Endometrium (tissue), 2 donors: Measurements from ENCODE around the gene TMPRSS9.

Experiments
- FAIRE-seq: peaks from 2 replicates; lab custom pipeline; 2012; peaks lifted over from hg19 to GRCh38; lab: Jason Lieb, UNC
- donor health status: control.
- donor health status: control.

Gene TMPRSS9

DNA sequence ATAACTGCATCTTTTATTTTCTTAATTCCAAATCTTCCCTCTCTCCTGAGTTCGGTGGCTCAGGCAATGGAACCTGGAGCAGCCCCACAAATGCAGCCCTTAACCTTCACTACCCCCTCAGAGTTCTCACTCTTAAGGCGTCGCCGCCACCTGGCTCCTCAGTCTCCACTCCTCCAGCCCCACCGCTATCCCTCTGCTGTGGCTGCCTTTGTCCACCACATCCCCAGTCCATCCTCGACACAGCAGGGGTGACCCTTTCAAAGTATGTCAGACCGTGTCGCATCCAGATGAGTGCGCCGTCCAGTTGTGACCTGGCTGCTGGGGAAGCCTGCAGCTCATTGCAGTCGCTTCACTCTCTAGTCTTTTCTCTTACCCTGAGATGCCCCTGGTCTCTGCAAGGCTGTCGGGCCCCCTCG, 30.6 kb upstream of the TMPRSS9 start:
- no peak for FAIRE-seq

GRCh38 chr19:2330255-2330631, 29.8 kb upstream of the TMPRSS9 start:
- FAIRE-seq: no peak

- FAIRE-seq: no peak
Observed at GRCh38 chr19:2330632-2331284, 29.3 kb upstream of the TMPRSS9 start.

DNA sequence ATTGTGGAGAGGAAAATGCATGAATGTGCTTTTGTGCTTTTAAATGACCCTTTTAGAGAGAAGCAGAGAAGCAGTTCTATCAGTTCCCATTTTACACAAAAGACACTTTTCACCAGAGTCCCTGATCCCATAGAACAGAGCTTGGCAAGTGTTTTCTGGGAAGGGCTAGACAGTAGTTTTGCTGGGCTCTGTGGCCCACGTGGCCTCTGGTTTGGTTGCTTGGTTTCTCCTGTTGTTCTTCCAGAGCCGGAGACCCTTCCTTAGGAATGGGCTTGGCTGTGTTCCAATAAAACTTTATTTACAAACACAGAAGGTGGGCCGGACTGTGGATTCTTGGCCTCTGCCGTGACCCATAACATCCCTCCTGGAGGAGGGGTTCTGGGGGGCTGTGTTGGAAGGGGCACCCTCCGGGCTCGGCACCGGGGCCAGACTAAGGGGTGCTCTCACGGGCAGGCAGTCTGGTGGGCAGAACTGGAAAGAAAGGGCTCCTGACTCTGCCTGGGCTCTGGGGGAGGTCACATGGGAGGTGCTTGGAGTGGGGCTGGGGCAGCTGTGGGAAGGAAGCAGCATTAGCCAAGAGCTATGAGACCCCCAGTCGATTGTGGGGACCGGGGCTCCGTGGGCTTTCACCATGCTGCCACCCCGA, 28.3 kb upstream of the TMPRSS9 start:
- no peak for FAIRE-seq

DNA sequence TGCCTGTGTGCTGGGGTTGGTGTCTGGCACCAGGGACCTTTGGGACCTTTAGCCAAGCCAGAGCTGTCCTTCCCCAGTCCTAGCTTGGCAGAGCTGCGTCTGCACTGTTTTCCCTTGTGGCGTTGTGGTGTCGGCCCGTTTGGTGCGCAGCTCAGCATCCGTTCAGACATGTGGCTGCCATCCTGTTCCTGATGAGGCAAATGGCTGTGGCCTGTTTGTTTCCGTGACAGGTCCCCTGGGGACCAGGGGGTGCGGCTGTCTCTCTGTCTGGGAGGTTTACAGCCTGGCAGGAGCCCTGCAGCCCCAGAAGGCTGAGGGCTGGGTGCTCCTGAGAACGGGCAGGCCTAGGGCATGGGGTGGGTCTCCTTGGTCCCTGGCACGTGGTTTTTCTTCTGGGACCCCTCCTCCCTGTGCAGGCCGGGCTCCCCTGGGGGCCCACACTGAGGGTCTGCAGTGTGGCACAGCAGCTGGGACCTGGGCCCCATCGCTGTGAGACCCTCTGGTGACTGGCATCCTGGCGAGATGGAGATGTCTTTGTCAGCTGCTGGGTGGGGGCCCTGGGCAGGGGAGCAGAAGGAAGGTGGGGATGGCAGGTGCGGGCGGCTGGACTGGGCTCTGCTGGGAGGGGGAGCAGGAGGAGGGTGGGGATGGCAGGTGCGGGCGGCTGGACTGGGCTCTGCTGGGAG, 27.6 kb upstream of the TMPRSS9 start:
- FAIRE-seq: no peak

GRCh38 chr19:2333027-2333806, 26.8 kb upstream of the TMPRSS9 start:
- FAIRE-seq: no peak

DNA sequence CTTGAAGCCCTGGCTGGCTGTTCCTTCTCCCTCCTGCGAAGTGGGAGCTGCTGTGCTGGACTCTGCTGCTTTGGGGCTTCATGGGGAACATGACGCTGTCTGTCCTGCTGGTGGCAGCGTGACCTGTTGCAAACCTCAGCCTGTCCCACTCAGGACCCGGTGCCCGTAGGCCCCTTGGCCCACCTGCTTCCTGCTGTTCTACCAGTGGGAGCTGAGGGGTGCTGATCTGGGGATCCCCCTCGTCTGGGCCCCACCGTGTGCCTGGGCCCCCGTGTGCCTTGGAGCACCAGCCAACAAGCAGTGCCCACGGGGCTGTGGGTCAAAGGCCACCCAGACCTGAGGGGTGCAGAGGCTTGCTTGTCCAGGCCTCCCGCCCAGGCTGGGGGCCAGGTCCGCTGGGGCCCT, 26.3 kb upstream of the TMPRSS9 start:
- no peak for FAIRE-seq

GRCh38 chr19:2334426-2334825, 25.6 kb upstream of the TMPRSS9 start:
- FAIRE-seq: no peak

DNA sequence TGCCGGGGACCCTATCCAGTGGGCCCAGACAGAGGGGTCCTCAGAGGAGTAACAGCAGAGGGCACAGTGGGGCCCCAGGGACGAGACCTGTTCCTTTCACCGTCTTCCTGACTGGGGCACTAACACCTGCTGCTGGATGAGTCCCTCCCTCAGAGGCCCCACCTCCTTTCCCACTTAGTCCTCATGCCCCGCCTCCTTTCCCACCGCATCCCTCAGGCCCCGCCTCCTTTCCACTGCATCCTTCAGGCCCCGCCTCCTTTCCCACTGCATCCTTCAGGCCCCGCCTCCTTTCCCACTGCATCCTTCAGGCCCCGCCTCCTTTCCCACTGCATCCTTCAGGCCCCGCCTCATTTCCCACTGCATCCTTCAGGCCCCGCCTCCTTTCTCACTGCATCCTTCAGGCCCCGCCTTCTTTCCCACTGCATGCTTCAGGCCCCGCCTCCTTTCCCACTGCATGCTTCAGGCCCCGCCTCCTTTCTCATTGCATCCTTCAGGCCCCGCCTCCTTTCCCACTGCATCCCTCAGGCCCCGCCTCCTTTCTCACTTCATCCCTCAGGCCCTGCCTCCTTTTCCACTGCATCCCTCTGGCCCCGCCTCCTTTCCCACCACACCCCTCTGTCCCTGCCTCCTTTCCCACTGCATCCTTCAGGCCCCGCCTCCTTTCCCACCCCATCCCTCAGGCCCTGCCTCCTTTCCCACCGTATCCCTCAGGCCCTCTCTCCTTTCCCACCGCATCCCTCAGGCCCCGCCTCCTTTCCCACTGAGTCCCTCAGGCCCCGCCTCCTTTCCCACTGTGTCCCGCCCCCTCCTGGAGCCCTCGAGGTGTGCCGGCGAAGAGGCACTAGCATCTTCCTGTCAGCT, 24.8 kb upstream of the TMPRSS9 start:
- no peak for FAIRE-seq

GRCh38 chr19:2335848-2336247, 24.2 kb upstream of the TMPRSS9 start:
- no peak for FAIRE-seq

GRCh38 chr19:2336528-2337328, 23.3 kb upstream of the TMPRSS9 start:
- FAIRE-seq: no peak

- no peak for FAIRE-seq
Observed at GRCh38 chr19:2337329-2337707, 22.7 kb upstream of the TMPRSS9 start.

DNA sequence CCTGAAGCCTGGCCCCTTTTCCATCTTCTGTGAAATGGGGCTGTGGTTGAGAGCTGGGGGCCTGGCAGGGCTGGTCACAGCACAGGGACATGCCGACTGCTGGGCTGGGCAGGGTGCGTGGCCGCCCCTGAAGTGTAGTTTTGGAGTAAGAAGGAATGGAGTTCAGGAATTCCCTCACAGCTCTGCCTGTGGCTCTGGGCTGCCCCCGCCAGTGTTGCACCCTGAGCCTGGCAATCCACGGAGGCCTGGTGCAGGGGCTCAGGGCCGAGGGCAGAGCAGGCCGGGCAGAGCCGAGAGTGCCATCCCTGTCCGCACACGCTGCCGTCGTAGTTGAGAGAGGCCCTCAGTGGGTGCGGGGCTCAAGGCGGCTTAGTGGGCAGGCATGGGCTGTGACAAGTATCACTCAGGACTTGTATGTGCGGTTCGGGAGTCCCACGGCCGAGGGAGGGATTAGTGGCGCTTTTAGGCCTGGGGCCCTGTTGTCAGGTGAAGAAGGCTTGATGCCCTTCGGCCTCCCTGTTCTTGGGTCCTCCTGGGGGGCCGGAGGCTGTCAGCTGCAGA, 21.9 kb upstream of the TMPRSS9 start:
- FAIRE-seq: no peak

- FAIRE-seq: no peak
Observed at GRCh38 chr19:2338751-2339643, 21.1 kb upstream of the TMPRSS9 start.

- FAIRE-seq: no peak
Observed at GRCh38 chr19:2339644-2340310, 20.3 kb upstream of the TMPRSS9 start.

DNA sequence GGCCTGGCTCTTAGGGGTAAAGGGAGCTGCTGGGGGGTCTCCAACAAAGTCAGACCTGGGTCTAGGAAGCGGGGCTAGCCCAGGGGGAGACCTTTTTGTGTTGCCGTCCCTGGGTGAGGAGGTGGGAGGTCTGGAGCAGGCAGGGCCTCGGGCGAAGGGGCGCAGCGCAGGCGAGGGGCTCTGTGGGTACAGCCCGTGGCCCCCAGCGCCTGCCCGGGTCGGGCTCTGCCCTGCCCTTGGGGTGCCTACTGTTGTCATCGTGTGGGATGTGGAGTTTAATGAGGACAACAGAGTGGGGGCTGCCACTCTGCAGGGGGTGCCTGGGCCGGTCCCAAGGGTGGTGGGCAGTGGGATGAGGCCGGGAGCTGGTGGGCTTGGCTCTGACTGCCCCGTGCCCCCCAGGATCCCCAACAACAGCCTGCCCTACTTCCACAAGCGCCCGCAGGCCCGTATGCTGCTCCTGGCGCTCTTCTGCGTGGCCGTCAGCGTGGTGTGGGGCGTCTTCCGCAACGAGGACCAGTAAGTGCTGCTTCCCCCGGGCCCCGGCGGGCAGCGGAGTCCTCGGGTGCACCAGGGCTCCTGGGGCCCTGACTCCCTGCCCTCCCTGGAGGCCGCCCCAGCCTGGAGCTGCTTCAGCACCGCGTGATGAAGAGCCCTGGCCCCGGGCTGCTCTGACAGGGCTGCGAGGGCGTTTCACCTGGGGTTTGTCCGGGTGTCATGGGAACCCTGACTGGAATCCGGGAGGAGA, 19.4 kb upstream of the TMPRSS9 start:
- no peak for FAIRE-seq

DNA sequence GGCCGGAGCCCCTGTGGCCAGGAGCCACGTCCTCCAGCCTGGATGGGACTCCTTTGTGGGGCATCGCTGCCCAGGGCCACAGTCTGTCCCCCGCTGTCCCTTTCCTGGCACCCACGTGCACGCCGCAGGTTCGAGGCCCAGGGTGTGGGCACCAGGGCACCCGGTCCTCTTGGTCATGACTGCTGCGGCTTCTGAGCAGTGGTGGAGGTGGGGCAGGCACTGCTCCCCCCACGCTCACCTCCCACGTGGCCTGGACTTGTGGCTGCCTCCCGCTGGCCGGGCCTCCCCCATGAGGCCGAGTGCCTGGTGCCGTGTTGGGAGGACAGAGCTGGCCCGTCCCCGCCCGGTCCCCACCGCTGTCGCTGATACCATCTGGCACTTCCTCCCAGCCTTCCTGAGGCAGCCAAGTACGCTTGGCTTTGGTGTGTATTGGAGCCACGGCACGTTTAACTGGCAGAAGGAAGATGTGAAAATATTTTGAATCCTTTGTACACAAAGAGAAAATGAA, 18.8 kb upstream of the TMPRSS9 start:
- FAIRE-seq: no peak

DNA sequence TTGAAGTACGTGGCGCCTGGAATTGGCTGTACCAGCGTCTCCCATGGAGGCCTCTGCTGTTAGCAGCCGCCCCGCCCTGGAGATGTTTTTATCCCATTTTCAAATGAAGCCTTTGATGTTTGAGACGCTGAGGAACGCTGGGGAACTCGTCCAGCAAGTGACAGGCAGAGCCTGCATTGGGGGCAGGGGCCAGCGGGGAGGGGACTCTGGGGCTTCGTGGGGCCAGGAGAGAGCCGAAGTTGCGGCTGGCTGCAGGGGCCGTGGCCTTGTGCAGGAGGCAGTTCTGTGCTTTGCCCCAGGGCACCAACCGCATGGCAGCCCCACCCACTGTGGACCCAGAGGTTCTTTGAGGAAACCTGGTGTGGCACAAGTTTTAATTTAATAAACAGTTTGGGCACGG, 18.1 kb upstream of the TMPRSS9 start:
- FAIRE-seq: no peak
